DOHH2 (cell line): ENCODE results near the gene LORICRIN.

Experiments
- H3F3A ChIP-seq: fragments of 200-600 bp; sonication (generic), shearing (Covaris generic); 2 replicates; pipeline ENCODE4 v1.6.0; 2016; ENCODE audit warnings: antibody characterized with exemption, mild to moderate bottlenecking; ENCODE audit not compliant: control insufficient read depth, insufficient read depth
- H3K27ac ChIP-seq: fragments of 200-600 bp; sonication (generic); 2 replicates; pipeline ENCODE4 v1.5.1; 2014; ENCODE audit warnings: low read depth, mild to moderate bottlenecking, low read length, moderate library complexity
- H3K27me3 ChIP-seq: fragments of 200-600 bp; sonication (generic); 2 replicates; pipeline ENCODE4 v1.6.1; 2014; ENCODE audit warnings: mild to moderate bottlenecking, low read length, mixed read lengths; ENCODE audit not compliant: control insufficient read depth
- H3K36me3 ChIP-seq: fragments of 200-600 bp; sonication (generic); 2 replicates; pipeline ENCODE4 v1.6.1; 2014; ENCODE audit warnings: mild to moderate bottlenecking, low read length, moderate library complexity, mixed read lengths; ENCODE audit not compliant: control insufficient read depth
- H3K4me1 ChIP-seq: fragments of 200-600 bp; sonication (generic); 2 replicates; pipeline ENCODE4 v1.6.1; 2014; ENCODE audit warnings: mild to moderate bottlenecking, low read length, mixed read lengths; ENCODE audit not compliant: control insufficient read depth
- H3K4me2 ChIP-seq: fragments of 200-600 bp; sonication (generic); 2 replicates; pipeline ENCODE4 v1.6.0; 2014; ENCODE audit warnings: mild to moderate bottlenecking, low read length, moderate library complexity
- H3K4me3 ChIP-seq: fragments of 200-600 bp; sonication (generic); 2 replicates; pipeline ENCODE4 v1.5.1; 2014; ENCODE audit warnings: mild to moderate bottlenecking, low read length, mixed read lengths
- H3K79me2 ChIP-seq: fragments of 200-600 bp; sonication (generic); 2 replicates; pipeline ENCODE4 v1.6.1; 2014; ENCODE audit warnings: mild to moderate bottlenecking, low read length, mixed read lengths; ENCODE audit not compliant: control insufficient read depth
- H3K9me2 ChIP-seq: fragments of 200-600 bp; sonication (generic); replicated peaks from 2 replicates; pipeline ENCODE4 v1.6.1; 2014; ENCODE audit warnings: mild to moderate bottlenecking, low read length, mixed read lengths; ENCODE audit not compliant: control insufficient read depth
- H3K9me3 ChIP-seq: fragments of 200-600 bp; sonication (generic); 2 replicates; pipeline ENCODE4 v1.6.1; 2014; ENCODE audit warnings: antibody characterized with exemption, low read length, mixed read lengths; ENCODE audit not compliant: control insufficient read depth, insufficient read depth
- H4K20me1 ChIP-seq: fragments of 200-600 bp; sonication (generic); 2 replicates; pipeline ENCODE4 v1.6.0; 2014; ENCODE audit warnings: low read depth, mild to moderate bottlenecking, antibody characterized with exemption, low read length, moderate library complexity; ENCODE audit not compliant: control insufficient read depth, insufficient read depth
- EZH2phosphoT487 ChIP-seq: fragments of 200-600 bp; sonication (generic); IDR thresholded peaks from 2 replicates; pipeline ENCODE4 v1.6.1; 2017; ENCODE audit warnings: borderline replicate concordance, mild to moderate bottlenecking, antibody characterized with exemption, low read length, moderate library complexity, mixed read lengths
- TF ChIP-seq, protein P1 (sequence below): fragments of 200-600 bp; sonication (generic); IDR thresholded peaks from one replicate; pipeline ENCODE4 v1.5.1; 2014; ENCODE audit warnings: antibody characterized with exemption, mild to moderate bottlenecking, low read depth, low read length; ENCODE audit not compliant: poor library complexity, severe bottlenecking

LORICRIN gene

DNA sequence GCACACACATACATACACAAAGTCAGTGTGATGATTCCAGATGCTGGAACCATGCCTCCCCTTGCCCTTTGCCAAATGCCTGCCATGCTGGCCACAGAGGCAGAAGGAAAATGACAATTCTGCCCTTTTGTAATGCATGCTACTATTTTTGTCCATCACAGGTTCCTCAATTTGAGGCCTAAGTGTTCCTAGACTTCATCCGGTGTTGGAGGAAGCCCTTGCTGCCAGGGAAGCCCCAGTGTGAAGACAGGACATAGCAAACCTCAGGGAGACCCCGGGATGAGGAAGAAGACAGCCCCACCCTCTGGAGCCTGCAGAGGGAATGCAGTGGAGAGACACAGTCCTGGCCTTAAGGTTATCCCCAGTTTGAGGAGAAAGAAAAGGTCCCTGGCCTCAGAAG is 27.7 kb upstream of the LORICRIN start:
- Histone ChIP-seq H3K4me2 (no peak overlapping the region), H3K27ac (no peak overlapping the region), H3K36me3 (no peaks in the 10 kb centered on the region), H3K4me3 (no peak overlapping the region), H3K9me2 (no peaks in the 10 kb centered on the region), H3K79me2 (no peaks in the 10 kb centered on the region), H3K4me1 (no peaks in the 10 kb centered on the region), H3F3A (no peaks in the 10 kb centered on the region), H4K20me1 (no peaks in the 10 kb centered on the region), H3K27me3 (peaks cover 13% of the 10 kb centered on the region), H3K9me3 (no peaks in the 10 kb centered on the region)
- TF ChIP-seq EZH2phosphoT487 = no peak
- TF ChIP-seq, protein P1, sequence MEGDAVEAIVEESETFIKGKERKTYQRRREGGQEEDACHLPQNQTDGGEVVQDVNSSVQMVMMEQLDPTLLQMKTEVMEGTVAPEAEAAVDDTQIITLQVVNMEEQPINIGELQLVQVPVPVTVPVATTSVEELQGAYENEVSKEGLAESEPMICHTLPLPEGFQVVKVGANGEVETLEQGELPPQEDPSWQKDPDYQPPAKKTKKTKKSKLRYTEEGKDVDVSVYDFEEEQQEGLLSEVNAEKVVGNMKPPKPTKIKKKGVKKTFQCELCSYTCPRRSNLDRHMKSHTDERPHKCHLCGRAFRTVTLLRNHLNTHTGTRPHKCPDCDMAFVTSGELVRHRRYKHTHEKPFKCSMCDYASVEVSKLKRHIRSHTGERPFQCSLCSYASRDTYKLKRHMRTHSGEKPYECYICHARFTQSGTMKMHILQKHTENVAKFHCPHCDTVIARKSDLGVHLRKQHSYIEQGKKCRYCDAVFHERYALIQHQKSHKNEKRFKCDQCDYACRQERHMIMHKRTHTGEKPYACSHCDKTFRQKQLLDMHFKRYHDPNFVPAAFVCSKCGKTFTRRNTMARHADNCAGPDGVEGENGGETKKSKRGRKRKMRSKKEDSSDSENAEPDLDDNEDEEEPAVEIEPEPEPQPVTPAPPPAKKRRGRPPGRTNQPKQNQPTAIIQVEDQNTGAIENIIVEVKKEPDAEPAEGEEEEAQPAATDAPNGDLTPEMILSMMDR = no peak

DNA sequence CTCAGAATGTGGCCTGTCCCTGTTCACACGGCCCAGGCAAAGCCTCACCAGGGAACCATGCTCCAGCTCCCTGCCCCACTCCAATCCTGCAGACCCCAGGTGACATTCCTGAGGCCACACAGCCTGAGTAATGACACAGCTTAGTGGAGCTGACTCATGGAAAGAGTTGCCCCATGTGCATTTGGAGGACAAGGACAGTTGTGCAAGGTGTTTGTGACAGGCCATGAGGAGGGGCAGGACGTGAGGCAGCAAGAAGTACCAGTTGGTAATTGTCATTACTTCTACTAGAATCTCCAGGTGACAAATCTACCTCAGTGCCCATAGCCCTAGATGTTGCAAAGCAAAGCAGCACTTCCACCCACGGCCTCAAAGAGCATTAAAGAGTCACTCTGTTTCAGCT is 26.9 kb upstream of the LORICRIN start:
- H3K4me3 ChIP-seq = no peak overlapping the region
- TF ChIP-seq EZH2phosphoT487 = no peak
- TF ChIP-seq, protein P1 = no peak
- H4K20me1 ChIP-seq = no peaks in the 10 kb centered on the region

DNA sequence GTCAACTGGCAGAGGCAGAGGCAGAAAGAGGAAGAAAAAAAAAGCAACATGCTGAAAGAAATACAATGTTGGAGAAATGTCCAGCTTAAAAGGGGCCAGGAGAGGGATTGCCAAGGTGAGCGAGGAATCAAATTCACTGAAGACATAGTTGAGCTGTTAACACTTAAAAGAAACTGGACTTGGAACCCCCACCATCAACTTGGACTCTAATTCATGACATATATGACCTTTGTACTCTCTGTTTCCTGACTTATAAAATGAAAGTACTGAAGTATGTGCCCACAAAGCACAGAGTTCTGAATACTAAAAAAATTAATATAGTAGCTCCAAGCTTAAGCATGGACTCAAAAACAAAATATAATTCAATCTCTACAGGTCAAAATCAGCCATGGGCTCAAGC is 26.0 kb upstream of the LORICRIN start:
- Histone ChIP-seq H3K79me2 (no peaks in the 10 kb centered on the region), H3K4me1 (no peaks in the 10 kb centered on the region), H3K36me3 (no peaks in the 10 kb centered on the region), H3K9me3 (no peaks in the 10 kb centered on the region), H3K4me3 (no peak overlapping the region), H4K20me1 (no peaks in the 10 kb centered on the region), H3K9me2 (no peaks in the 10 kb centered on the region), H3K4me2 (no peak overlapping the region), H3F3A (no peaks in the 10 kb centered on the region), H3K27ac (no peak overlapping the region), H3K27me3 (peaks cover 6% of the 10 kb centered on the region)
- TF ChIP-seq, protein P1 = no peak
- TF ChIP-seq EZH2phosphoT487 = no peak

More for the DNA sequence above, 26.9 kb upstream of the LORICRIN start:
- Histone ChIP-seq H3K27me3 (peaks cover 13% of the 10 kb centered on the region), H3K9me2 (no peaks in the 10 kb centered on the region), H3K79me2 (no peaks in the 10 kb centered on the region), H3K36me3 (no peaks in the 10 kb centered on the region), H3K9me3 (no peaks in the 10 kb centered on the region), H3K27ac (no peak overlapping the region), H3K4me2 (no peak overlapping the region), H3F3A (no peaks in the 10 kb centered on the region), H3K4me1 (no peaks in the 10 kb centered on the region)

DNA sequence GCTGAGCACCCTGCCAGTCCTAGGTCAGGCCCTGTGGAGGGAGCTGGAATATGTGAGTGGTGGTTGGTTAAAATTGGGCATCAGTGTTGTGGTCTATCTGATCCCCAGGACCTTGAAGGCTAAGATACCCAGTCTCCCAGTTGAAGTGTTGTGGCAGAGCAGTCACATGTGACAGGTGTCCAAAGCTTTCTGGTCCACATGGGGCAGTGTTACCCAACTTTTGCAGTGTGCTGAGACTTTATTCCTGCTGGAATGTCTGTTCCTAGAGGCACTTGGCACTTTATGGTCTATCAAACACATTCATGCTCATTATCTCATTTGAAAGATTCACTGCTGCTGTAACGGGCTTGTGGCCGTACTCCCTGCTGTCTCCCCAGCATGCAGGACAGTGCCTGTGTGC is 21.0 kb upstream of the LORICRIN start:
- no peaks in the 10 kb centered on the region for H3K9me2 ChIP-seq
- H3K9me3 ChIP-seq = no peaks in the 10 kb centered on the region

More for the DNA sequence above, 21.0 kb upstream of the LORICRIN start:
- H3K27me3 ChIP-seq = no peaks in the 10 kb centered on the region
- no peak overlapping the region for H3K4me3 ChIP-seq
- H3F3A ChIP-seq = no peaks in the 10 kb centered on the region
- no peaks in the 10 kb centered on the region for H3K36me3 ChIP-seq
- H3K79me2 ChIP-seq = no peaks in the 10 kb centered on the region
- no peak overlapping the region for H3K4me2 ChIP-seq
- H4K20me1 ChIP-seq = no peaks in the 10 kb centered on the region; the same call in 1 of the 2 replicates
- no peaks in the 10 kb centered on the region for H3K4me1 ChIP-seq
- TF ChIP-seq, protein P1 = no peak
- no peak for TF ChIP-seq EZH2phosphoT487
- H3K27ac ChIP-seq = no peak overlapping the region
